ENCODE measurements around the gene SPTB.

DNA sequence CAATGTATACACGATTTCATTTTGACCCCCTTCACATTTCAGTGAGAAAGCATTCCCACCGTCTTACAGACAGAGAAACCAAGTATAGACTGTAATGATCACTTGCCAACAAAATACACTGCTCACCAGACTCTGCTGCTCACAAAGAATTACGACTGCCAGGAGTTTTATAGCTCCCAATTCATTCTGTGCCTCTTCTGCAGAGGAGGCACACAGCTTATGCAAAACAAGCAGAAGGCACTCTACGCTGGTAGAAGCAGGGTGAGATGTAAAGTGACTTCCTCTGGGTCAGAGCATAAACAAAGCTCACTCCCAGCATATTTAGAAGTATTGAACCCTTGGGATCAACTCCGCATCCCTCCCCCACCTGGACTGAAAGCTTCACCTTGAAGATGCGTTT is 14.6 kb downstream of the SPTB start:
- TF ChIP-seq POLR2A (IDR thresholded peaks at IDR 0.05; ENCODE audit: low read length): no peak
- TF ChIP-seq GATA1 (IDR thresholded peaks at IDR 0.05; ENCODE audit: low read depth, low read length): no peak
